GM21825 (cell line): ENCODE results near the gene TOM1L1.

ENCODE experiments used
- ATAC-seq: cut with Tn5 transposase; IDR thresholded peaks from one replicate; pipeline ENCODE4 v1.9.1; 2021; ENCODE audit warnings: mild to moderate bottlenecking, moderate library complexity; ENCODE audit not compliant: unreplicated experiment

TOM1L1 gene

DNA sequence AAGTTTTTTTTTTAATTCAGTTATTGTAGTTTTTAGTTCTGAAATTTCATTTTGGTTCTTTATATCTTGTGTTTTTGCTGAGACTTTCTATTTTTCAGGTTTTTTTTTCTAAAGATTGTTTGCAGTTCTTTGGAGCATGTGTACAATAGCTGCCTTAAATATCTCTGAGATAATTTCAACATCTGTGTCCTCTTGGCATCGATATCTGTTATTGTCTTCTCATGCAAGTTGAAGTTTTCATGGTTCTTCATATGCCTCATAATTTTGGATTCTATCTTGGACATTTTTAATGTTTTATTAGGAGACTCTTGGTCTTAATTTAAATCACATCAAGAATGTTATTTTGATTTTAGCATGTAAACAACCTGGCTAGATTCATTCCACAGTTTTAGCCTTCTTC lies 45.0 kb downstream of the TOM1L1 start:
- ATAC-seq, result no peak

DNA sequence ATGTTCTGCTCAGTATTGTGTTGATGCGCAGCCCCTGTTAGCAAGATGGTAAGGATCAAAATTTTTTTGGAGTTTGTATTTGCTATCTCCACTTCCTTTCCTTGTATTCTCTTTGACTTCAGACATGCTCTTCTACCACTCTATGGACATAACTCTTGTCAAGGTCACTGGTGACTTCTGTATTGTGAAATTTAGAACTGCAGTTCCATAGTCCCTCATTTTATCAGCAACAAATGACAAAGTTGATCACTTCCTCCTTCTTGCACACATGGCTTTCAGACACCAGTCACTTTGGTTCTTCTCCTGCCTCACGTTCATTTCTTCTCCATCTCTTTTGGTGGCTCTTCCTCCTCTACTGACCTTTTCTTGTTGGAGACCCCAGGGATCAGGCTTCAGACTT lies 46.7 kb downstream of the TOM1L1 start:
- no peak for ATAC-seq

DNA sequence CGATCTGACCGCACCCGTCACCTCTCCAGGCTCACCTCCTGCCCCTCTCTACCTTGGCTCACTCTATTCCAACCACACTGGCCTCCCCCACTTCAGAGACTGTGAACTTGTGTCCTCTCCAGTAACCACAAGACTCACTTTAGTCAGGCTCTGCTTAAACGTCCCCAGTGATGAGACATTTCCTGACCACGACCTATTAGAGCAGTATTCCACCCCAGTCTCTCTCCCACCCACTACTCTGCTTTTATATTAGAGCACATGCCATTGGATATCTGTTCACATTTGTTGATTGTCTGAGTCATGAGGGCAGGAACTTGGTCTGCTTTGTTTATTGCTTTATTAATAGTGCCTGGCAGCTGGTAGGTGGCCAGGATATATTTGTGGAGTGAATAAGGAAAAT lies 47.7 kb downstream of the TOM1L1 start:
- no peak for ATAC-seq

DNA sequence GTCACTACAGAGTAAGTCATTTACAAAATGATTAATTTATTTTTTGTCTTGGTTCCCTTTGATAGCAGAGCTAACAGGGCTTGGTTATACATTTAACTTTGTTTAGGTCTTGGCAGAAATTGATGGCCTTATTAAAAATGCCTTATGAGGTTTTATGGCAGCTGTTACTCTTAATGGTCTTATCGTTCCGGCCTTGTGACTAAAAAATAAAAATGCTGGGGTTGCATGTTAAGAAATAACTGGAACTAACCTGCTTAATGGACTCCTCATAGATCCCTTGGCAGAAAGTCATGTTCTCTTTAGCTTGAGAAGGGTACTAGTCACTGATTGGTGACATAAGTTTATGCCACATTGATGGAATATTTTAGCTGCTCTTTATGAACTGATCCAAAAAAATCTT lies 49.5 kb downstream of the TOM1L1 start:
- no peak for ATAC-seq

DNA sequence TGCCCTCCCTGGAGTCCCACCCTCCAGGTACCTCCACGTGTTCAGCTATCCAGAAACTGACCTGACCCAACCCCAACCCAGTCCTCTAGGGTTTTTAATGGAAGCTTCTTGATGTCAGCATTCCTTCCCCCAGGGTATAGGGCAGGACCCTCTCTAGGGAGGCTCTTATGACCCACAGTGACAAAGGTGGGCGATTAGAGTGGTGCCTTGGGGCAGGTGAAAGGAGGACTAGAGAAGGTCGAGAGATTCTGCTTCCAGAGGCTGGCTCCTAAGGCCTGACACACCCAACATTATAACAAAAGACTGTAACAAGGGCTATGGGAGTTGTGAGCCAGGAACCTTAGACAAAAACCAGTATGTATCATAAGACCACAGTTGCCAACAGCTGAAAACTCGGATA lies 50.6 kb downstream of the TOM1L1 start:
- no peak for ATAC-seq

DNA sequence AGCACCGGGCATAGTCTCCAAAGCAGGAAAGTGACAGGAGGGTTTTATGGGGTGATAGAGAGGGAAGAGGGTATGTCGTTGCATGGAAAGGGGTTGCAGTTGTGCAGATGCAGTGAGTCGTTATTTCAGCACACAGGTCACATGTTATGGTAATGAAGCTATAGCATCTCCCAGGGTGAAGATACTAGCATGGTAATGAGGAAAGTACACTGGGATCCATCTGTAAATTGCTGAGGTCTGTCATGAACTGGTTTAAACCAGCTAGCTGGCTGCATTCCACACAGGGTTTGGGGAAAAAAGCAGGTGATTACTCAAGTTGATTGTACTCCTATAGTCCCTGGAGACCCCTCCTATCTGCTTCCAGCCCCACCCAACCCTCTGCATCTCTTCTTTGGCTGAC lies 56.1 kb downstream of the TOM1L1 start:
- ATAC-seq, result no peak

DNA sequence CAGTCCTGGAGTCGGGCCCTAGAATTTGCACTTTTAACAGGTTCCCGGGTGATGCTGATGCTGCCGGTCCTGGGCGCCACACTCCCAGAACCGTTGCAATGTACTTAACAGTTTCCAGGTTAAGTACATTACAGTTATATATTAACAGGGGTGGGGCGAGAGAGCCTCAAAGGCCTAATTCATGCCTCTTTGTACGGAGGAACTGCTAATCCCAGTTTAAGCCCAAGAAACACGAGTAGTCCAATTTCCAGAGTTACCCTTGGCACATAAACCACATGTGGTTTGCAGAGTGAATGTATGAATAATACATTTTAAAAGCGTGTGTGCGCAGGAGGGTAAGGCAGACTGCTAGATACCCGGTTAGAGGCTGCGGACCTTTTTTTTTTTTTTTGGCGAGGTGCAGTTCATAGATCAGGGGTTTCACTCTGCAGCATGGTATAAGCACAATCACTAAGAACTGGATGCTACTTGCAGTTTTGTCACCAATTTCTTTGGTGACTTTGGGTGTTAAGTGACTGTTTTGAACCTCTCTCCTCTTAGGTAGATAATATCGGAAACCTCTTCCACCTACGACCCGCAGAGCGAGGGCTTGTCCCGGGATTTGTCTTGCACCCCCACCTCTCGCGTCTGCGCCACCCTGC lies 67.1 kb downstream of the TOM1L1 start:
- ATAC-seq, result peak; percentile 2

DNA sequence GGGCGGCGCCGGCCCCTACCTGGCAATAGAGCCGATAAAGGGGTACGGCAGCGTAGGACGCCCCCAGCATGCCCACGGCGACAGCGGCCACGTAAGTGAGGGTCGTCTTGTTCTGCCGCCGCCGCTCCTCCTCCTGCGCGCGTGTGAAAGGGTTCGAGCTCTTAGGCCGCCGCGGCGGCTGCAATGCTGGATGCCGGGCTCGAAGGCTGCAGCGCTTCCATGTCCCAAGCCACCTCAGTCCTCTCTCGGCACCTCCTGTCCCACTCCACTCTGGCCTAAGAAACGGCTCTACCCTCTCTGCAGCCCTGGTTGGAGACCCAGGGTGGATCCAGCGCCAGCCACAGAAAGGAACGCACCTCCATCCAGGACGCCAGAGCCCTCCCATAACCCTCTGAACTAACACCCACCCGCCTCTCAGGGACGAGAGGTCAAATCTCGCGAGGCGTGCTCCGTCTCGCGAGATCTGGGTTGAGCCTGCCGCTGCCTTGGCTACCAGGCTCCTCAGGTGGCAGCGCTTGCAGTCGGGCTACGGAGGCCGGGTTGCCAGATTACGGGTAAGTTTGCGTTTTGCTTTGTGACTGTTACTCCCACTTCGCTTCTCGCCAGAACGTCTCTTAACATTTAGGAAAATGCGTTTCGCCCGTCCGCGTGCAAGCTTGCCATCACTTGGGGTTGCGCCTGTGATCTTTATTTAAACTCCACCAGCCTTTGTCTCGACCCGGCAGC lies 67.8 kb downstream of the TOM1L1 start, which contains the start of the genes COX11 and STXBP4:
COX11 (minus strand) TSS at position 393 of the 726 bp plus-strand sequence; CDS start at position 385, 8 bp downstream.
STXBP4 (plus strand) TSS at position 504 of the 726 bp plus-strand sequence. CDS start 17,455 bp downstream, outside the sequence.
- peak; percentile 92 for ATAC-seq

DNA sequence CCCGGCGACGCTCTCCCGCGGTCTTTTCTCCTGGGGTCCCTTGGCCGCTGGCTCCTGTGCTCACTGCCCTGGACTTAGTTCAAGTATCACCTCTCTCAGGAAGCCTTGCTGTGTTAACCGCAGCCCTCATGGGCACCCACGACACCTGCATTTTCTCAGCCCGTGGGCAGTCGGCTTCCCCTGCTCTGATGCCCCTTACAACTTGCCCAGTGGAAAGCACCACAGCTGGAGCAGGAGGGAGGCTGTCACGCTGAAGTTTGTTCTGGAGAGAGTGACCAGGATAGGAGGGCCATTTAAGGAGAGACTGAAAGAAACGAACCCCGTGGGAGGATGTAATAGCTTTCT lies 68.3 kb downstream of the TOM1L1 start:
- ATAC-seq, result peak; percentile 23

DNA sequence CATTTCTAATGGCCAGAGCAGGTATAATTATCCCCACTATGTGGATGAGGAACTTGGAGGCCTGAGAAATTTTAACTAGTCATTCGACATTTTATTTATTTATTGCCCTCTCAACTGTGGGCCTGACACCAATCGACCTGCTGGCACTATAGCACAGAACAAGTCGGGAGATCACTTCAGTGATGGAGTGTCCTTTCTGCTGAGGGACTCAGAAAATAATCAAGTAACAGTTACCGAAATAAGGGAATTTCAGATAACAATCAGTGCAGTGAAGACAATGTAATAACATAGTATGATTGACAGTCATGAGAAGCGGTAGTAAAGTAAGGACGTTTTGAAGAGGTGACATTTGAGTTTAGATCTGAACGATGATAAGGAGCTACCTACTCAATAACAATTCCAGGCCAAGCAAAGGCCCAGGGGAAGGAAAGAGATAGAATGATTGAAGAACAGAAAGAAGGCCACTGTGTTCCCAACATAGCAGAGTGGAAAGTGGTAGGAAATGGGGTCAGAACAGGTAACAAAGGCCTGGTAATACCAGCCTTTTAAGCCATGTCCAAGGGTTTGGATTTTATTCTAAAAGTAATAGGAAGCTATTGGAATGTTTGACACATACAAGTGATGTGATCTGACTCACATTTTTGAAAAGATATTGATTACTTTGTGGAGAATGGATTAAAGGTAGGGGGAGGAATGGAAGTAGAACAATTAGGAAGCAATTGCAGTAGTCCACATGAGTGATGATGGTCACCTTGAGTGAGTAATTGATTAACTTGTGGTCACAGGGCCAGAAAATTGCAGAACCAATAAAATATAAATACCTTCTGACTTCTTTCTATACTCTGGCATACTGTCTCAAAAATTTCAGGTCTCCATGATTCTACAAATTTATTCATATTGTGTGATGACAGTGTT lies 69.3 kb downstream of the TOM1L1 start:
- no peak for ATAC-seq

DNA sequence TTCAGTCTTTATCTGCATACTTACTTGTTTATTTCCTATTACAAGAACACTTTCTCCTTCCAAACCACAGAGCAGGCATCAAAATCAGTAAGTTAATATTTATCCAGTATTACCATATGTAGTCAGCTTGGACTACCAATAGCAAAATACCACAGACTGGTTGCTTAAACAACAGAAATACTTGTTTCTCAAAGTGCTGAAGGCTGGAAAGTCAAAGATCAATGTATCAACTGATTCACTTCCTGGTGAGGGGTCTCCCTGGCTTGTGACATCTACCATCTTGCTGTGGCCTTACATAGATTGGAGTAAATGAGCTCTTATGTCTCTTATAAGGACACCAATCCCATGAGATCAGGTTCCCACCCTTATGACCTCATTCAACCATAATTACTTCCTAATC lies 70.5 kb downstream of the TOM1L1 start:
- ATAC-seq, result no peak

DNA sequence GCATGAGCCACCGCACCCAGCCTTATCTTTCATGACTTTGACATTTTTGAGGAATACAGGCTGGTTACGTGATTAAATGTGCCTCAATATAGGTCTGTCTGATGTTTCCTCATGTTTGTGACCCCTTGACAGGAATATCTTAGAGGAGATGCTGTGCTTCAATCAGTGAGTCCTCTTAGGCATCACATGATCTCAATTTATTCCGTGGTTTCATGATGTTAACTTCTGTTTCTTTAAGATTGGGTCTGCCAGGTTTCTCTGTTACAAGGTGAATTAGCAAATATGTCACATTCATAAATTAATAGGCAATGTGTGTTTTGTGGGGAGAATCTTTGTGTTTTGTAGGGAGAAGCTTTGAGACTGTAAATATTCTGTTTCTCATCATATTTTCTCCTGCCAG lies 71.2 kb downstream of the TOM1L1 start:
- ATAC-seq, result no peak

DNA sequence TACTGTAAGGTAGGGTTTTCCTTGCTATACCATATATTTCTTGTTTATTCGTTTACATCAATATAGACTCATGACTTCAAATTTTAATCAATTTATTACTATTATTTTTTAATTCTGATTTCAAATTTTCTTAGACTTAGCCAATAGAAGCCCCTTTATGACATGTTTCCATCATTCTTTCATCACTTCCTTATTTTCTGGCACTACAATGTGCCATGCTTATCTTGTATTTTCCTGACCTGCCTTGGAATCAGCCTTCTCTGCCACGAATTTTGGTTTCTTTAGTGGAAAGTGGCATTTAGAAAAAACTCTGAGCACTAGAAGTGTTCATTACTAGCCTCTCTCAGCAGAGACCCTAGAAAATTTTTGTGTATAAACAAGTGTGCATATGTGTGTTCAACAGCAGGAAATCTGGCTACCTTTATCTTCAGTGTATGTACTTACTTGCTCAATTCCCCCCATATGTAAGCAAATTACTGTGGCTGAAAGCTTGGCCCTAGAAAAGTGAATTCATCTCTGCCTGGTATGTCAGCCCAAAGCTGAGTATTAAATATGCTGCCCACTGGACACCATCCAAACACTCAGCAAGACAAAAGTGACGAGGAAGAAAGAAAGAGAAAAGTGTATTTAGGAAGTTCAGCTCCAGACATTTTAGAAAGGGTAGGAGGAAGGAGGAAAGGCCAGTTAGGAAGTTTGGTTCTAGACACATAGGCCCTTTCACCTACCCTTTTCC lies 71.9 kb downstream of the TOM1L1 start:
- no peak for ATAC-seq

DNA sequence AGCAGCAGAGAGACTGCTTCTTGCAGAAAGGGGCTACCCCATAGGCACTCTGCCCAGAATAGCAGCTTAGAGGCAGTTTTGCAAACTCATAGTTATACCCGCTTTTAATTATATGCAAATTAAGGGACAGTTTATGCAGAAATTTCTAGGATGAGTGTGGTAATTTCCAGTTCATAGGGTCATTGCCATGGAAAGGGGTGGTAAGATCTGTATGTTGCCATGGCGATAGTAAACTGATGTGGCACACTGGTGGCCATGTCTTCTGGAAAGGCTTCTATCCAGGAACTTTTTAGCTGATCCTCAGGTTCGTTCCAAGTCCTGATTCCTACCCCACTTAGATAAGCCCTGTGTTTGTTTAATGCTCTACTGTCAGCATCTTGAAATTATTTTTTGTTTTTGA lies 74.1 kb downstream of the TOM1L1 start:
- ATAC-seq, result no peak

DNA sequence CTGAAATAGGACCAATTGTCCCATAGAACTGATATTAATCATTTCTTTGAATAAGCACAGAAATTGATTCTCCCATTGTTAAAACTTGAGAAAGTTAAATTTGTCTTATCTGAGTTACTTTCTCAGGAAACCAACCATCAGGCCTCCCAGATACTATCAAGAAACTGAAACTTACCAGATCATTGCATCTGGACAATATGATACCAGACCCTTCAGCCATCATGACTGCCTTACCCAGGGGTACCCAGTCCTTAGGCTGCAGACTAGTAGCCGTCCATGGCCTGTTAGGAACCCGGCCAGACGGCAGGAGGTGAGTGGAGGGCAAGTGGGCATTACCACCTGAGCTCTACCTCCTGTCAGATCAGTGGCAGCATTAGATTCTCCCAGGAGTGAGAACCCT lies 75.7 kb downstream of the TOM1L1 start:
- no peak for ATAC-seq

DNA sequence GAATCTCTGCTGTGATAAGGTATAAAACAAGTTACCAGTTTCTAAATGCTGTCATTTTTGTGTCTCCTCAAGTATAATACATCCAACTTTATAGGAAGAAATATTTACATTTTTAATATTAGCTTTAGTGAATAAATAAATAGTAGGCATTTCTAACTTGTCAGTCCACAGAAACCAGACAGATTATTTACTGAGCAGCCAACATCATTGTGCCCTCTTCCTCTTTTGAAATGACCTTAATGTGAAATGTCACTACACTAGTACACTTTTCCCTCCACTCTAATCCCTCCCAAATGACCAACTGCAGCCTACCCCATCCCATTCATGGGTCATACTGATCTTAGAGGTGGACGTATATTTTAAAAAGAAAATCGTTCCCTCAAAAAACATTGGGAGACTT lies 77.1 kb downstream of the TOM1L1 start:
- ATAC-seq, result no peak

DNA sequence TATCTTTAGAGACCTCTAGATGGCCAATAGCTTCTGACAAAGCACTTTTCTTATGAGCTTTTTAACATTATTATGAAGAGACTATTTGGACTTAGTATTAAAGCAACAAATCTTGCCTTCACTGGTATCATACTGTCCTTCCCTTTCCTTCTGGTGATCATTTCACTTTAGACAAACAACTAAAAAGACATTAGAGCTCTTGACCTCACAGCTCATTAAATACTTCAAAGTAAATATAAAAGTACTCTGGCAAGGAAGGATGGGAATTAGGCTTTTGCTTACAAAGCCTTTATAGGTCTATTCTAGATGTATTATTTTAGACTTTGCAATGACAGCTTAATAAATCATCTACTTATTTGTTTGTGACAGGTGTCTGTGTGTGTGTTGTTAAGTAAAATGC lies 79.0 kb downstream of the TOM1L1 start:
- no peak for ATAC-seq

DNA sequence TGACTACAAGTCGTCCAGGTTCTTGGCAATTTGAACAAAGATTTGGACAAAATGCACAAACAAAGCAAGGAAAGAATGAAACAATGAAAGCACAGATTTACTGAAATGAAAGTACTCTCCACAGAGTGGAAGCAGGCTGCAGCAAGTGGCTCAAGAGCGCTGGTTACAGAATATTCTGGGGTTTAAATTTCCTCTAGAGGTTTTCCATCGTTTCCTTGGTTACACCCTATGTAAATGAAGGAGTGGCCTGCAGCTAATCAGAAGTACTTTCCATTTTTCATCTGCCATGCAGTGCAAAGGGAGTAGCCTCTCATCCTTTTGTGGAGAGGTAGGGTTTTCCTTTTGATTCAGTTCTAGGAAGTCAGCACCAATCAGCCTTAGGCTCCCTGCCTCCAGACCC lies 79.7 kb downstream of the TOM1L1 start:
- no peak for ATAC-seq

DNA sequence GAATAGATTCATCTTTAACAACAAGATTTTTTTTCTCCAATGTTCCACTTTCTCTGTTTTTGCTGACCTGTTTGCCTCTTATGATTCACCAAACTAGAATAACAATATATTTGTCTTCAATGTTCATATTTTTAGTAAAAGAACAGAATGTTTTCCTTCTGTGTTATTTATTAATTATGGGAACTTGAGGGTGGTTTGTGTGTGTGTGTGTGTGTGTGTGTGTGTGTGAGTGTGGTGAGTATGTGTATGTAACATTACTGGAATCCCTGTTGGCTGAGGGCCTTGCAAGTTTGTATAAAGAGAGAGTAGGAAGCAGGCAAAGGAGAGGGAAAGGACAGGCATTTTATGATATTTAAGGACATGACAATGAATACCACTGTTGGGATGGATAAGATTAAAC lies 81.7 kb downstream of the TOM1L1 start:
- no peak for ATAC-seq

DNA sequence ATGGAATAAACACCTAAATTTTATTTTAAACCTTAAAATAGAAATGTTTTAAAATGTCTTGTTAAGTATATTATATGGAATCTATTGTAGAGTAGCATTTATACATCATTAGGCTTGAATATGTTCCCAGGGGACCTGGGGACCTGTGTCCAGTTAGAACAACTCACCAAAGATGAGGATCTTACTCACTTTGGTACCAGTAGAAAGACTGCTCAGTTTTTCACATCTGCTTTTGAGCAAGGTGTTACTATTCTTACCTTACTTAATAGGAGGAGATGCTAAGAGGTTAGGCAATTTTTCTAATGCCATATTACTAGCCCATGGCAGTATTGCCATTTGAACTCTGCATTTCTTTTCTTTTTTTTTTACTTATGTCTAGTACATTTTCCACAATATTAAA lies 82.6 kb downstream of the TOM1L1 start:
- ATAC-seq, result no peak

DNA sequence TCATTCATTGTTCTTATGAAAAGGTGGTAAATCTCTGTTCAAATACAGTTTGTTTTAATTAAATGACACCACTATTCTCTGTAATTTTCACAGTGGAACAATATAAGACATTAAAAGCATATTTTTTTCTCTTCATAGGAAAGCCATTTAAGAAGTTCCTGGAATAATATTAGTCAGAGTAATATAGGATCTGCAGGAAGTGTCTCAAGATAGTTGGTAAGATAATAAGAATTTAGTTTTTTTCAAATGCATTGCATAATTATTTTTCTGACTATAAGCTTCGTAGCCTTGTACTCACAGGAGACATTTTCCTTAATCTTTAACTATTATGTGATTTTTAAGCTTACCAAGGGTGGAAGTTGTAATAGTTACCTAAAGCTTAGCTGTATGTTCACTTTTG lies 84.8 kb downstream of the TOM1L1 start:
- ATAC-seq, result no peak
